ENCODE measurements around the gene HABP4.

- TF ChIP-seq, protein P1, sequence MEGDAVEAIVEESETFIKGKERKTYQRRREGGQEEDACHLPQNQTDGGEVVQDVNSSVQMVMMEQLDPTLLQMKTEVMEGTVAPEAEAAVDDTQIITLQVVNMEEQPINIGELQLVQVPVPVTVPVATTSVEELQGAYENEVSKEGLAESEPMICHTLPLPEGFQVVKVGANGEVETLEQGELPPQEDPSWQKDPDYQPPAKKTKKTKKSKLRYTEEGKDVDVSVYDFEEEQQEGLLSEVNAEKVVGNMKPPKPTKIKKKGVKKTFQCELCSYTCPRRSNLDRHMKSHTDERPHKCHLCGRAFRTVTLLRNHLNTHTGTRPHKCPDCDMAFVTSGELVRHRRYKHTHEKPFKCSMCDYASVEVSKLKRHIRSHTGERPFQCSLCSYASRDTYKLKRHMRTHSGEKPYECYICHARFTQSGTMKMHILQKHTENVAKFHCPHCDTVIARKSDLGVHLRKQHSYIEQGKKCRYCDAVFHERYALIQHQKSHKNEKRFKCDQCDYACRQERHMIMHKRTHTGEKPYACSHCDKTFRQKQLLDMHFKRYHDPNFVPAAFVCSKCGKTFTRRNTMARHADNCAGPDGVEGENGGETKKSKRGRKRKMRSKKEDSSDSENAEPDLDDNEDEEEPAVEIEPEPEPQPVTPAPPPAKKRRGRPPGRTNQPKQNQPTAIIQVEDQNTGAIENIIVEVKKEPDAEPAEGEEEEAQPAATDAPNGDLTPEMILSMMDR (IDR thresholded peaks at IDR 0.05) = no peak
- TF ChIP-seq POLR2A (IDR thresholded peaks at IDR 0.05) = no peak
Measured at GRCh38 chr9:96509026-96509425, 59.1 kb downstream of the HABP4 start.
